HT1080 (cell line): Measurements from ENCODE around the gene SIRPG. TPM values are rescaled to one million over a fixed set of nuclear protein-coding genes. Genes with fewer than 3 reads are reported as not detected.
"Not testable (repeated sequence)": the region's sequence is repeated elsewhere in the genome, so short reads cannot be mapped to it uniquely, and the experiment has no call there.

Experiments used
- DNase-seq: peaks from one replicate; pipeline ENCODE4 v3.0.0-alpha.2; 2015; ENCODE audit warnings: low read depth
- total RNA-seq: library from RNA; depleted of rRNA; stranded (reverse); fragments of >200 nt; shearing (Covaris generic); gene quantifications from 2 replicates; pipeline ENCODE4 v1.2.3, GENCODE V29; 2014

SIRPG gene
- total RNA-seq, 1 experiment from 2014 or later, result not detected

- no peak for DNase-seq
These were observed 15.1 kb upstream of the SIRPG start for GRCh38 chr20:1672728-1673127.

DNA sequence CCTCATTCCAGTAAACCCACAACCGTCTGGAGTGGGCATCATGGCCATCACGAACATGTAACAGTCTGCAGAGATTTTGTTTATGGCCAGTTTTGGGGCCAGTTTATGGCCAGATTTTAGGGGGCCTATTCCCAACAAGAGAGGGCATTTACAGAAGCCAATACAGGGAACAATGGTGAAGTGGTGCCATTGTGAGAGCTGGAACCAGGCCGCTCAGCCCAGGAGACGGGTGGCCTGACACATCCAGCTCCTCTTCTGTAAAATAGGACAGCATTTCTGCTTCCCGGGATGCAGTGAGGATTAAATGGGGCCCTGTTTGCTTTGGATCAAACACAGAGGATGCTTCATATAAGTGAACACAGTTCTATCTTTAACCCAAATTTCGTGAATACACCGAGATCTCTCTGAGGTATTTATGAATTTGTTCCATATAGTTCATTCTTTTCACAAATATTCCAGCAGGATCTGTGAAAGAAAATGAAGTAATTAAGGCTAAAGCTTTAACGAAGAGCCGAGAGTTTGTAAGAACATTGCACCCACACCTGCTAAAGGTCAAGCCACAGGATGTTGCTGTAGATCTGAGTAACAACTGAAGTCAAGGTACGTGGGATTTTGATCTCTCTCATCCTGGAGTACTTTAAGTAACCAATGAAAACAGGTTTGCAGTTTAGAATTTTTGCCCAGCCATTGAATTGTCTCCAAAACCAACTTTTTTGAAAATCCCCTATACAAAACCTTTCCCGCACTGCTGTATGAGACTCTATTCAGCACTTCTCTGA is 14.5 kb upstream of the SIRPG start:
- DNase-seq, result no peak

DNA sequence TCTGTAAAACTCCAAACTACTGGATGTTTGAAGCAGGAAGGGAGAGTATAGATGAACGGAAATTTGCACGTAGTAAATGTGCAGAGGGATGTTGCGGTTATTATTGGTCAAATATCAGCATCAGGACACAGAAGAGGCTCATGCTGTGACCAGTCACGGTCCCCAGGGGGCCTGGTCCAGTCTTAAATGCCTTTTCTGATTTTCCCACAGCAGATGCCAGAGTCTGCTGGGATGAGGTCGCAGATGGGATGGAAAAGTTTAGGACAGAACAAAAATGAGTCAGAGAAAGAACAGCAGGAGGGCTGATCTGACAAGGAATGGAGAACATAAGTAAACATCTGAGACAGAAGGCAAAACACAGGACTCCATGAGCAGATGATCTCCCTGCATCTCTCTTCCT is 11.7 kb upstream of the SIRPG start:
- DNase-seq, result peak; percentile 73

GRCh38 chr20:1667502-1668085 is 10.0 kb upstream of the SIRPG start:
- no peak for DNase-seq

GRCh38 chr20:1666802-1667201 is 9.2 kb upstream of the SIRPG start:
- no peak for DNase-seq

GRCh38 chr20:1665345-1665744 is 7.8 kb upstream of the SIRPG start:
- DNase-seq, result no peak

GRCh38 chr20:1664911-1665310 is 7.3 kb upstream of the SIRPG start:
- no peak for DNase-seq

DNA sequence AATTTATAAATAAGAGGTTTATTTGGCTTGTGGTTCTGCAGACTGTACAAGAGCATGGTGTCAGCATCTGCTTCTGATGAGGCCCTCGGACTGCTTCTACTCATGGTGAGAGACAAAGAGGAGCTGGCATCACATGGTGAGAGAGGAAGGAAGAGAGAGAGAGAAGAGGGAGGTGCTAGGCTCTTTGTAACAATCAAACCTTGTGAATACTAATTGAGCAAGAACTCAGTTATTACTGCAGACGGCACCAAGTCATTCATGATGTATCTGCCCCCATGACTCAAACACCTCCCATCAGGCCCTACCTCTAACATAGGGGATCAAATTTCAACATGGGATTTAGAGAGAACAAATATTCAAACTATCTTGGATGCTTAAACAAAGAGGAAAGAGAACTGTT is 6.3 kb upstream of the SIRPG start:
- peak; percentile 52 for DNase-seq

DNA sequence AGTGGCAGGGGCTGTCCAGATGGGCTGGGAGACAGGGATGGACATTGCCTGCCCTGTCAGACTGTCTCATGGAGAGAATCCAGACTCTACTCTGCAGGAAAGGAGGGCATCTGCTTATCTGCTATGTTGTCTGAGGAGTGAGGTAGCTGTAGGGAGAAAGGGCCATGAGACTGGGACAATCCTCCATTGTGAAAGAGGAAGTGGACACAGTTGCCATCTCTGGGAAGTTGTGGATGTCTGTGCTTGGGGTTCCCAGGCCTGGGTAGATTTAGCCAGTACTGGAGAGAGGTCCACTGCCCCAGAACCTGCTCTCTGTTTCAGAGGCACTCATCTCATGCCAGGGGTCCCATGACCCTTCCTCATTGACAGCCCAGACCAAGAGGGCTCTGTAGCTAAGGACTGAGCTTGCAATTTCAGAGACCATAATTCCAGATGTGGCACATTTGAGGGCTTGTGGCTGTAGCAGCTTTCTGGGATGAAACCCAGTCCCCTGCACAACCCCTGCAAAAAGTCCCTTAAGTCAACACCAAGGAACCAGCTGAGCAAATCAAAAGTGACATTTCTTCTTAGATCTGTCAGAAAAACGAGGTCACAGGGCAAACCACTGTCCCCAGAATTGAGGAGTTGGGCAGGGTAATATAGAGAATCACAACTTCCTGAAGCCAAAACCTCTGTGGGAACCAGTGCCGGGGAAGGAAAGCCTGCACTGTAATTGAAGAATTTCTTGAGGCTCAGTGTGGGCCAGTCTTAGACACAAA is 4.1 kb upstream of the SIRPG start:
- no peak for DNase-seq

DNA sequence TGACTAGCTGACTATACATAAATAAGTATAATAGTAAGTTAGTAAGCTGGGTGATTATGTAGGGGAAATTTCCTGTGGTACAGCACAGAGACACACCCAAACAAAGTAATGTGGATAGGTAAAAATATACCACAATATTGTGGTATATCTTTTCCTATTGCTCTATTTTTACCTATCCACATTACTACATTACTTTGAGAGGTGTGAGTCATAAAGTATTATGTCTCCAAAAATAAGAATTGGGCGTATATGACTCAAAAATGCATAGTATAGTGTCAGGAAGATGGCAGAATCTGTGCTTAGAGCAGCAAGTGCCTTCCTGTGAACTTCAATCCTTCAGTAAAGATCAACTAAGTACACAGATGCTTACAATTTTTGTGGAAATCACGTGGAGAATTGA is 2.7 kb upstream of the SIRPG start:
- DNase-seq, result no peak

DNA sequence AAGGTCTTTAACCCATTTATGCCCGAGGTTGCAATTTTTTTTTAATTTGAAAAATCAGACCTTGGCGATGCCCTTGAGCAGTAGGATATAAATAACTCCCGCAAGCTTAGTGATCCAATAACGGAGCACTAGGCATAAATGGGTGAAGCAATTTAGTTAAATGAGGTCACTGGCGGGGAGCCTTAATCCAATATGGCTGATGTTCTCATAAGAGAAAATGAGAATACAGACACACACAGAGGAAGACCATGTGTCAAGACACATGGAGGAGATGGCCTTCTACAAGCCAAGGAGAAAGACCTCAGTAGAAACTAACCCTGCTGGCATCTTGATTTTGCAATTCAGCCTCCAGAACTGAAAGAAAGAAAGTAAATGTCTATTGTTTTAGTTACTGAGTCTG is 735 bp downstream of the SIRPG start:
- no peak for DNase-seq

GRCh38 chr20:1654996-1655395 is 2.6 kb downstream of the SIRPG start:
- no peak for DNase-seq

GRCh38 chr20:1652960-1653359 is 4.6 kb downstream of the SIRPG start:
- DNase-seq, result no peak

GRCh38 chr20:1652104-1652503 is 5.5 kb downstream of the SIRPG start:
- no peak for DNase-seq

- no peak for DNase-seq
These were observed 6.1 kb downstream of the SIRPG start for GRCh38 chr20:1651268-1652058.

GRCh38 chr20:1648101-1648500 is 9.5 kb downstream of the SIRPG start:
- DNase-seq, result no peak

GRCh38 chr20:1646975-1647431 is 10.6 kb downstream of the SIRPG start:
- no peak for DNase-seq

DNA sequence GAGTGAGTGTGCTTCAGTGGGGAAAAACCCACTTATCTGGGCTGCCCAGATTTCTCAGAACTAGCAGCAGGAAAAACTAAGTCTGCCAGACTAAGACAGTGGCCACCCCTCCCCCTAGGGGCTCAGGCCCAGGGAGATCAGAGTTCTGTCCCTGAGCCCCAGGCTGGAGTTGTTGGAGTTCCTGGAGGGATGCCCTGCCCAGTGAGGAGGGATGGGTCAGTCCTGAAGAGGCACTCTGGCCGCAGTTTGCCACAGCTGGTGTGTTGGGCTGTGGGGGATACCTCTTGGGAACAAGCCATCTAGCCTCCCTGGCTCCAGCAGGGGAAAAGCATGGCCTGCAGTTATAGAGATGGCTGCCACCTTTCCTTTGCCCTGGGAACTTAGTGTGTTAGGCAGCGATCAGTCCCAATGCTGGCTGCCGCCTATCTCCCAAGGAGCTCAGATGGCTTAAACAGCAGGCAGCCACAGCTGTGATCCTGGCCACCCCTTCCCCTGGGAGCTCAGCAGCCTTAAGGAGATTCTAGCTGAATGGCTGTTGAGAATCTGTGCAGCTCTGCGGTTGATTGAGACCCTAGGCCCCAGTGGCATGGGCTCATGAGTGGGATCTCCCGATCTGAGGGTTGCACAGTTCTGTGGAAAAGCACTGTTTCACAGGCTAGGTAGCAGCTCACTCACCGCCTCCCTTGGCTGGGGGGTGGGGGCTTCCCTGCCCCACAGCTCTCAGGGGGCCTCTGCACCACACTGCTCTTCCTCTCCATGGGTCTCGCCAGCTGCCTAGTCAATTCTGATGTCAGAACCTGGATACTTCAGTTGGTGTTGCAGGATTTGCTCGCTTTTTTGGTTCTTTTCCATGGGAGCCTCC is 13.2 kb downstream of the SIRPG start:
- no peak for DNase-seq

GRCh38 chr20:1638643-1639042 is 18.9 kb downstream of the SIRPG start:
- not testable (repeated sequence) for DNase-seq

- no peak for DNase-seq
These were observed 19.8 kb downstream of the SIRPG start for GRCh38 chr20:1637755-1638154.

- DNase-seq, result no peak
These were observed 20.4 kb downstream of the SIRPG start for GRCh38 chr20:1637226-1637625.
